Right cardiac atrium (tissue), 5 donors: ENCODE data around the gene TMEM135. TPM values are rescaled to one million over a fixed set of nuclear protein-coding genes. Genes with fewer than 3 reads are reported as not detected.

Experiments
- ATAC-seq, 2 donors: fragments of 200-7000 bp; cut with Tn5 transposase; one replicate each; pipeline versions ENCODE4 v1.8.0 to v1.9.1; 2020; ENCODE audit warnings: moderate library complexity in 2 of 2, mild to moderate bottlenecking in 1 of 2
- DNase-seq, 3 donors: peaks; one replicate each; pipeline ENCODE4 v3.0.0-alpha.2; 2020
- H3K27ac ChIP-seq: one replicate; pipeline ENCODE4 v1.5.1; 2013; ENCODE audit warnings: mild to moderate bottlenecking, low read length, control low read depth, moderate library complexity
- H3K27me3 ChIP-seq: one replicate; pipeline ENCODE4 v1.6.1; 2013; ENCODE audit not compliant: control insufficient read depth, insufficient read depth
- H3K4me1 ChIP-seq: one replicate; pipeline ENCODE4 v1.6.1; 2013; ENCODE audit warnings: low read length; ENCODE audit not compliant: control insufficient read depth, insufficient read depth
- H3K4me3 ChIP-seq: one replicate; pipeline ENCODE4 v1.5.1; 2013; ENCODE audit warnings: low read length, control low read depth
- H3K9me3 ChIP-seq: one replicate; pipeline ENCODE4 v1.6.1; 2013; ENCODE audit warnings: low read length; ENCODE audit not compliant: control insufficient read depth
- WGBS: extraction: QIAGEN DNeasy Blood & Tissue Kit; methylation state at CpG from one replicate; pipeline ENCODE4 v1.1.7; 2013; 5-methylcytosine and 5-hydroxymethylcytosine counted together
- intact Hi-C, 4 donors: fragments of 100-400 bp; cut with DNase I; formaldehyde crosslinking; loops; one replicate each; pipeline versions ENCODE4 v1.11.0 to v1.14.0; 2022 to 2023
- polyA plus RNA-seq: library from polyadenylated mRNA; stranded (reverse); fragments of 200-250 nt; gene quantifications from one replicate; pipeline ENCODE4 v1.2.3, GENCODE V29; 2013
- total RNA-seq, 4 donors: library from RNA; stranded (reverse); fragmentation: NEBNext Ultra II Directional; extraction: Animal tissue kit (Norgen Biotek cat#: 25700); gene quantifications; one replicate each; pipeline ENCODE4 v1.2.1, GENCODE V29; 2021
- donor health status: healthy with polysubstance abuse.
- donor health status: DM: no; HTN: yes; CAD: no.
- donor health status: DM: no; HTN: no; CAD: no.
- donor health status: DM: no; HTN: yes; CAD: no; lungs with severe emphysema.
- donor health status: DM: yes; HTN: yes; CAD: no.

The TMEM135 gene
- total and polyA plus RNA-seq, 5 donors, result 5.7 to 24.1 (median 18.0) TPM

GRCh38 chr11:87110443-87111131, 72.9 kb downstream of the TMEM135 start:
- 79% methylated on average over 3 of the region's 3 CpGs for WGBS
- no peak overlapping the region for H3K27ac ChIP-seq
- peaks cover 2% of the 10 kb centered on the region for H3K4me1 ChIP-seq
- H3K4me3 ChIP-seq, result no peak overlapping the region
- no peaks in the 10 kb centered on the region for H3K9me3 ChIP-seq
- H3K27me3 ChIP-seq, result no peaks in the 10 kb centered on the region
- intact Hi-C loops, result no loop called here
- ATAC-seq, result no peak
- no peak for DNase-seq

- Histone ChIP-seq H3K27me3 (no peaks in the 10 kb centered on the region), H3K4me1 (peaks cover 2% of the 10 kb centered on the region), H3K27ac (no peak overlapping the region), H3K4me3 (no peak overlapping the region), H3K9me3 (no peaks in the 10 kb centered on the region)
- 49% methylated on average over 1 of the region's 1 CpG for WGBS
- intact Hi-C loops, result no loop called here
- DNase-seq (no peak), ATAC-seq (no peak)
These were observed 76.4 kb downstream of the TMEM135 start for GRCh38 chr11:87114093-87114492.

GRCh38 chr11:87116185-87116584, 78.5 kb downstream of the TMEM135 start:
- no peak for ATAC-seq
- Histone ChIP-seq H3K27ac (no peak overlapping the region), H3K4me1 (peaks cover 2% of the 10 kb centered on the region), H3K9me3 (no peaks in the 10 kb centered on the region), H3K4me3 (no peak overlapping the region), H3K27me3 (no peaks in the 10 kb centered on the region)
- WGBS, result 99% methylated on average over 1 of the region's 1 CpG
- intact Hi-C loops, result no loop called here
- no peak for DNase-seq

- WGBS, result 94% methylated on average over 1 of the region's 1 CpG
- H3K4me3 ChIP-seq, result no peak overlapping the region
- H3K27ac ChIP-seq, result no peak overlapping the region
- H3K4me1 ChIP-seq, result no peaks in the 10 kb centered on the region
- DNase-seq (no peak), ATAC-seq (no peak)
- intact Hi-C loops, result loop anchor here in 1 of 4 donors (2.0 kb wide), 1 partner anchor 16 kb away; no protein-coding TSS in a partner anchor
- no peaks in the 10 kb centered on the region for H3K9me3 ChIP-seq
- no peaks in the 10 kb centered on the region for H3K27me3 ChIP-seq
These were observed 83.2 kb downstream of the TMEM135 start for GRCh38 chr11:87120937-87121336.

GRCh38 chr11:87122852-87123251, 85.1 kb downstream of the TMEM135 start:
- Histone ChIP-seq H3K27me3 (no peaks in the 10 kb centered on the region), H3K4me3 (no peak overlapping the region), H3K4me1 (no peaks in the 10 kb centered on the region), H3K9me3 (no peaks in the 10 kb centered on the region), H3K27ac (no peak overlapping the region)
- ATAC-seq (no peak), DNase-seq (no peak)
- intact Hi-C loops, result no loop called here
- 96% methylated on average over 3 of the region's 3 CpGs for WGBS

- H3K27me3 ChIP-seq, result no peaks in the 10 kb centered on the region
- DNase-seq (no peak), ATAC-seq (no peak)
- no peak overlapping the region for H3K27ac ChIP-seq
- no peaks in the 10 kb centered on the region for H3K9me3 ChIP-seq
- intact Hi-C loops, result no loop called here
- no peak overlapping the region for H3K4me3 ChIP-seq
- H3K4me1 ChIP-seq, result no peaks in the 10 kb centered on the region
- 94% methylated on average over 2 of the region's 2 CpGs for WGBS
These were observed 87.5 kb downstream of the TMEM135 start for GRCh38 chr11:87125257-87125656.

- no peak for DNase-seq
- 72% methylated on average over 4 of the region's 4 CpGs for WGBS
- H3K4me1 ChIP-seq, result no peaks in the 10 kb centered on the region
- H3K27ac ChIP-seq, result no peak overlapping the region
- ATAC-seq, result no peak
- no peak overlapping the region for H3K4me3 ChIP-seq
- H3K9me3 ChIP-seq, result no peaks in the 10 kb centered on the region
- no peaks in the 10 kb centered on the region for H3K27me3 ChIP-seq
- intact Hi-C loops, result no loop called here
These were observed 89.4 kb downstream of the TMEM135 start for GRCh38 chr11:87127101-87127500.

- intact Hi-C loops, result no loop called here
- H3K4me3 ChIP-seq, result no peak overlapping the region
- no peaks in the 10 kb centered on the region for H3K9me3 ChIP-seq
- 75% methylated on average over 2 of the region's 2 CpGs for WGBS
- H3K27ac ChIP-seq, result no peak overlapping the region
- DNase-seq, result no peak
- no peaks in the 10 kb centered on the region for H3K4me1 ChIP-seq
- H3K27me3 ChIP-seq, result no peaks in the 10 kb centered on the region
- ATAC-seq, result no peak
These were observed 90.6 kb downstream of the TMEM135 start for GRCh38 chr11:87128372-87128771.

- ATAC-seq (no peak), DNase-seq (no peak)
- Histone ChIP-seq H3K27ac (no peak overlapping the region), H3K9me3 (no peaks in the 10 kb centered on the region), H3K27me3 (no peaks in the 10 kb centered on the region), H3K4me1 (no peaks in the 10 kb centered on the region), H3K4me3 (no peak overlapping the region)
- WGBS, result 98% methylated on average over 1 of the region's 1 CpG
- intact Hi-C loops, result no loop called here
These were observed 96.9 kb downstream of the TMEM135 start for GRCh38 chr11:87134524-87135106.

GRCh38 chr11:87136236-87136635, 98.5 kb downstream of the TMEM135 start:
- Histone ChIP-seq H3K27ac (no peak overlapping the region), H3K4me1 (no peaks in the 10 kb centered on the region), H3K4me3 (no peak overlapping the region), H3K9me3 (no peaks in the 10 kb centered on the region), H3K27me3 (no peaks in the 10 kb centered on the region)
- intact Hi-C loops, result no loop called here
- WGBS, result 83% methylated on average over 1 of the region's 1 CpG
- ATAC-seq (no peak), DNase-seq (no peak)

- DNase-seq, result no peak
- WGBS, result 74% methylated on average over 2 of the region's 2 CpGs
- no peak for ATAC-seq
- intact Hi-C loops, result no loop called here
- H3K4me1 ChIP-seq, result no peaks in the 10 kb centered on the region
- H3K4me3 ChIP-seq, result no peak overlapping the region
- no peak overlapping the region for H3K27ac ChIP-seq
- H3K9me3 ChIP-seq, result no peaks in the 10 kb centered on the region
- H3K27me3 ChIP-seq, result no peaks in the 10 kb centered on the region
These were observed 100.0 kb downstream of the TMEM135 start for GRCh38 chr11:87137711-87138110.
